GM18861 (cell line): ENCODE data around the gene NLRC5.

Source experiments
- ATAC-seq: cut with Tn5 transposase; IDR thresholded peaks from one replicate; pipeline ENCODE4 v1.9.1; 2021; ENCODE audit not compliant: unreplicated experiment

Gene NLRC5, protein sequence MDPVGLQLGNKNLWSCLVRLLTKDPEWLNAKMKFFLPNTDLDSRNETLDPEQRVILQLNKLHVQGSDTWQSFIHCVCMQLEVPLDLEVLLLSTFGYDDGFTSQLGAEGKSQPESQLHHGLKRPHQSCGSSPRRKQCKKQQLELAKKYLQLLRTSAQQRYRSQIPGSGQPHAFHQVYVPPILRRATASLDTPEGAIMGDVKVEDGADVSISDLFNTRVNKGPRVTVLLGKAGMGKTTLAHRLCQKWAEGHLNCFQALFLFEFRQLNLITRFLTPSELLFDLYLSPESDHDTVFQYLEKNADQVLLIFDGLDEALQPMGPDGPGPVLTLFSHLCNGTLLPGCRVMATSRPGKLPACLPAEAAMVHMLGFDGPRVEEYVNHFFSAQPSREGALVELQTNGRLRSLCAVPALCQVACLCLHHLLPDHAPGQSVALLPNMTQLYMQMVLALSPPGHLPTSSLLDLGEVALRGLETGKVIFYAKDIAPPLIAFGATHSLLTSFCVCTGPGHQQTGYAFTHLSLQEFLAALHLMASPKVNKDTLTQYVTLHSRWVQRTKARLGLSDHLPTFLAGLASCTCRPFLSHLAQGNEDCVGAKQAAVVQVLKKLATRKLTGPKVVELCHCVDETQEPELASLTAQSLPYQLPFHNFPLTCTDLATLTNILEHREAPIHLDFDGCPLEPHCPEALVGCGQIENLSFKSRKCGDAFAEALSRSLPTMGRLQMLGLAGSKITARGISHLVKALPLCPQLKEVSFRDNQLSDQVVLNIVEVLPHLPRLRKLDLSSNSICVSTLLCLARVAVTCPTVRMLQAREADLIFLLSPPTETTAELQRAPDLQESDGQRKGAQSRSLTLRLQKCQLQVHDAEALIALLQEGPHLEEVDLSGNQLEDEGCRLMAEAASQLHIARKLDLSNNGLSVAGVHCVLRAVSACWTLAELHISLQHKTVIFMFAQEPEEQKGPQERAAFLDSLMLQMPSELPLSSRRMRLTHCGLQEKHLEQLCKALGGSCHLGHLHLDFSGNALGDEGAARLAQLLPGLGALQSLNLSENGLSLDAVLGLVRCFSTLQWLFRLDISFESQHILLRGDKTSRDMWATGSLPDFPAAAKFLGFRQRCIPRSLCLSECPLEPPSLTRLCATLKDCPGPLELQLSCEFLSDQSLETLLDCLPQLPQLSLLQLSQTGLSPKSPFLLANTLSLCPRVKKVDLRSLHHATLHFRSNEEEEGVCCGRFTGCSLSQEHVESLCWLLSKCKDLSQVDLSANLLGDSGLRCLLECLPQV (N-terminal part only)

DNA sequence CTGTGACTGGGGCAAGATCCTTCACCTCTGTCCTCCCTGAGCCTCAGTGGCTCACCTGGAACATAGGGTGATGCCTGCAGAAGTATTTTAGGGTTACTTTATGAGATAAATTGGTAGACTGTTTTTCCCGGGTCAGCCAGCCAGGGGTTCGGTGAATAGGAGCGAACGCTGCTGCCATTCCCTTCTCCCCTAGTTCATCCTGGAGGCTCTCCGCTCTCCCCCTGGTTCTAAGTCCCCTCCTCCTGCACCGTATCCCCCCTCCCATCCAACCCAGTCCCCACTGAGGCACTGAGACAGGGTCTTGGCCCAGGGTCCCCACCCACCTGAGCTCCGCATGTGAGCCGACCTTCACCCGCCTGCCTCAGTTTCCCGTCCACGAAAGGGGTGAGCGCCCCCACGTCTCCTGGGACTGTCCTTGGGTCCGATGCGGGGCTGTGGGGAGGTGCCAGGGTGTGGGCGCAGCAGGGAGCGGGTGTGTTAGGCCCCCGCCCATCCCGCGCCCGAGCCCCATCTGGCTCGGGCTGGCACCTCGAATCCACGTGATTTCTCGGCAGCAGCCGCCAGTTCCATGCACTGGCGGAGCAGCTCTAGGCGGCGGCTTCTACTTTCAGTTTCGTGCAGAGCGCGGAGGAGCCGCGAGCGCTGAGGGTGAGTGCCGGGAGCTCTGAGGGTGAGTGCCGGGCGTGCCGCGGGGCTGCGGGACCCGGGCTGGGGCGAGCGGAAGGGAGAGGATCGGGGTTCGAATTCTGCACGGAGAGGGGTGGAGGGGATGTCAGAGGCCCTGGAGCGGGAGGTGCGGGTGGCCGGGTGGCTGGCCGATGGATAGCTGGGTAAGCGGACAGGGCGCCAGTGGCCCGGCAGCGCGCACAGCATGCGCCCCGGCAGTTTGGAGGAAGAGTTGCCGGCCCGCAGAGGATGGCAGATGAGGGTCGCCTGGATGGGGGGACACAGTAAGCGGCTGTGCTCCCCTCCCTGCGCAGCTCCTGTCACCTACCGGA lies at the start of gene NLRC5:
Gene NLRC5, plus strand, starts transcription at position 610 of the 998 bp plus-strand sequence. CDS start 31,156 bp downstream, outside the sequence.
- ATAC-seq = peak; percentile 65

DNA sequence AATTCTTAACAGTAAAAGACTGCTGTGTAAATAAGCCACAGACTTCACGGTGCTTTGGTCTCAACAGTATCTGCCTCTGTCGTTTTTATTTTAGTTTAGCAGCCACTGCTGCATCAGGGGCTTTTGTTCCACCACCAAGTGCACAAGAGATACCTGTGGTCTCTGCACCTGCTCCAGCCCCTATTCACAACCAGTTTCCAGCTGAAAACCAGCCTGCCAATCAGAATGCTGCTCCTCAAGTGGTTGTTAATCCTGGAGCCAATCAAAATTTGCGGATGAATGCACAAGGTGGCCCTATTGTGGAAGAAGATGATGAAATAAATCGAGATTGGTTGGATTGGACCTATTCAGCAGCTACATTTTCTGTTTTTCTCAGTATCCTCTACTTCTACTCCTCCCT lies 49.6 kb upstream of the NLRC5 start:
- no peak for ATAC-seq

DNA sequence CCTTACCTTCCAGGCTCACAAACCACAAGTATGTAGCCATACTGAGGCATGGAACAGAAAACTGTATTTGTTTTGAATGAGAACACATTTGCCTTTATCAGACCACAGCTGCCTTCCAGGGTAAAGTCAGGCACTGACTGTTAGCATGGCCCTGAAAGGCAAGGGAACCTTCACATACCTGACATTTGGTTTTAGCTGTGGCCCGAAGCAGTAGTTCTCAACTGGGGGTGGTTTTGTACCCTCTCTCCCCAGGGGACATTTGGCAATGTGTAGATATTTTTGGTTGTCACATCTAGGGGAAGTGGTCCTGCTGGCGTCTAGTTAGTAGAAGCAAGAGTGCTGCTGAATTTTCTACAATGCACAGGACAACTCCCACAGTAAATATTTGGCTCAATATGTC lies 48.3 kb upstream of the NLRC5 start:
- ATAC-seq = no peak

DNA sequence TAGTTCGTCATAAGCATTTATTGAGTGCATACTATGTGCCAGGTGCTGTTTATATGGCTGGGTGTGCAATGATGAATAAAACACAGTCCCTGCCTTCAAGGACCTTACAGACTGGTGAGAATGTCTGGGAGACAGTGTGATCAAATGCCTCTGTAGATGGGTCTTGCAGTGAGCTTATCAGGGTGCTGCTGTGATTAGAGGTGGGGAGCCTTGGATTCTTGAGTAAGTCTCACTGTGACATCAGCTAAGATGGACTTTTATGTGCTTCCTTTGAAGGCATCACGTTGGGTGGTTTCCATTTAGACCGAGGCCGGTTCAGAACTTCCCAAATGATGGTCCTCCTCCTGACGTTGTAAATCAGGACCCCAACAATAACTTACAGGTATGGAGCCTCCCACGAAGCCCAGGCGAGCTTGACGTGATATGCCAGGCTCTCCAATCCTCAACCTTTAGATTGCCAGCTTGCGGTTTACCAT lies 47.5 kb upstream of the NLRC5 start:
- no peak for ATAC-seq

DNA sequence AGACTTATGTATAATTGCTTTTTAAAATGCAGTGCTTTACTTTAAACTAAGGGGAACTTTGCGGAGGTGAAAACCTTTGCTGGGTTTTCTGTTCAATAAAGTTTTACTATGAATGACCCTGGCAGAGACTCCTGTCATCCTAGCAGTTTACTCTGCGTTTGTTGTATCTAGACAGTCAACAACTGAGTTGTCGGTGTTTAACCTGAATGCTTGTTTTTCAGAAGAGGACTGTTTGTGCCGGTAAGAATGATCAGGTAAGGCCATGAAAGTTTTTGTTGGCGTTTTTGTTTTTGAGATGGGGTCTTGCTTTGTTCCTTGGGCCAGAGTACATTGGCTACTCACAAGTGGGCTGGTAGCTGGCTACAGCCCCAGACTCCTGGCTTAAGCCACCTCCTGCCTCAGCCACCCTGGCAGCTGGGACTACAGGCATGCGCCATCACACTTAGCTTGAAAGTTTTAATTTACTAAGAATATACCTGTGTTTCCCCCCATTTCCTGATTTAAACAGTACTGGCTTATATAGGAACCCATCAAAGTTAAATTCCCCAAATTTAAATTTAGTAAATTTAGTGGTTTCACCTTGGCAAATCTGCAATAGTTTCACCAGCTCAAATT lies 45.5 kb upstream of the NLRC5 start:
- no peak for ATAC-seq

DNA sequence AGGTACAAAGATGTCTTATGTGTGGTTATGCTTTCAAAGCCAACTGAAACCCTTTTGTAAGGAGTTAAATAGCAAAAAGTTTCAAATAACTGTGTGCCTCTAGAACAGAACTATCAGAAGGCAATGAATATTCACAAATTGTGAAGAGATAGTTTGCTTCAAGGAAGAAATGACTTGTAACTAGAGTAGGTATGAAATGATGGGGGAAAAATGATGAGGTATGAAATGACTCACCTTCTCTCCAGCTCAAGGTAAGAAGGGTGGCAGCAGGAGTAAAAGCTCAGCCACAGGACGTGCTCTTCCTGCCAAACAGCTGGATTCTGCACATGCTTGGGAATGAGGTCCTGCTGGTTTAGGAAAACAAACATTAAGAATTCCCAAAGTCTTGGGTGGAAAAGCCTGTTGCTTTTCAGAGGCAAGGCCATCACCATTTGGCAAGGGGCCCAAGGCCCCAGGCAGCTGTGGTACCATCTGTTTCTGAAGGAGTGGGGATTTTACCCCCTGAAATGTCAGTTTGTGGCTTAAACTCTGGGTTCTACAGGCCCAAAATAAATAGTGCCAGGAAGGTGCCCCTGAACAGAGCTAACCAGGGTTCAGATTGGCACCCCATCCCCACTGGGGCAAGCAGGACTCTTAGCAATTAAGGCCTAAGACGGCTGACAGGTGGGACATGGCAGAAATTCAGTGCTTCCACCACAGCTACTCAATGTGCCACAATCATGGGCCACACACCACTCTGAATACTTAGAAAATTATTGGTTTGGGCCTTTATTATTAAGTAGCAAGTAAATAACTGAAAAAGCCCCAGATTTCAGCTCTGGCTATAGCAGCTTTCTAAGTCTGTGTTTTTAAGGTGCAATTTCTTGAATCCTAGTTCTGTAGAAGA lies 44.2 kb upstream of the NLRC5 start:
- ATAC-seq = peak; percentile 41

DNA sequence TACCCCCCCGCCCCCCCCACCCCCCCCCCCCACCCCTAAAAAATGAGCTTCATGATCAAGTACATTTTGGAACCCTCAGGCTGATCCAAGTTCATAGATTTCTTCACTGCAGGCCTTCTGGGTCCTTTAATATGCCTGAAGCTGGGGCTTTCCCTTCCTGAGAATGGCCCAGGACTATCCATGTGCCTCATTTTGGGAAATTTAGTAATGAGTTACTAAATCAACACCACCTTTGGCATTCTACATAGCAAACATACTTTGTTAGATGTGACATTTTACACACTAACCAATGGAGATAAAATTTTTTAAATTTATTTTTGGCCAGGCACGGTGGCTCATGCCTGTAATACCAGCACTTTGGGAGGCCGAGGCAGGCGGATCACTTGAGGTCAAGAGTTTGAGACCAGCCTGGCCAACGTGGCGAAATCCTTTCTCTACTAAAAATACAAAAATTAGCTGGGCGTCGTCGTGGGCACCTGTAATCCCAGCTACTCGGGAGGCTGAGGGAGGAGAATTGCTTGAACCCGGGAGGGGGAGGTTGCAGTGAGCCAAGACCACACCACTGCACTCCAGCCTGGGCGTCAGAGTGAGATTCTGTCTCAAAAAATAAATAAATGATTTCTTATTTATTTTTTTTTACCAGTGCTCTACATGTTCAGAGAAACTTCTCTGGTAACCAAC lies 43.4 kb upstream of the NLRC5 start:
- ATAC-seq = no peak

DNA sequence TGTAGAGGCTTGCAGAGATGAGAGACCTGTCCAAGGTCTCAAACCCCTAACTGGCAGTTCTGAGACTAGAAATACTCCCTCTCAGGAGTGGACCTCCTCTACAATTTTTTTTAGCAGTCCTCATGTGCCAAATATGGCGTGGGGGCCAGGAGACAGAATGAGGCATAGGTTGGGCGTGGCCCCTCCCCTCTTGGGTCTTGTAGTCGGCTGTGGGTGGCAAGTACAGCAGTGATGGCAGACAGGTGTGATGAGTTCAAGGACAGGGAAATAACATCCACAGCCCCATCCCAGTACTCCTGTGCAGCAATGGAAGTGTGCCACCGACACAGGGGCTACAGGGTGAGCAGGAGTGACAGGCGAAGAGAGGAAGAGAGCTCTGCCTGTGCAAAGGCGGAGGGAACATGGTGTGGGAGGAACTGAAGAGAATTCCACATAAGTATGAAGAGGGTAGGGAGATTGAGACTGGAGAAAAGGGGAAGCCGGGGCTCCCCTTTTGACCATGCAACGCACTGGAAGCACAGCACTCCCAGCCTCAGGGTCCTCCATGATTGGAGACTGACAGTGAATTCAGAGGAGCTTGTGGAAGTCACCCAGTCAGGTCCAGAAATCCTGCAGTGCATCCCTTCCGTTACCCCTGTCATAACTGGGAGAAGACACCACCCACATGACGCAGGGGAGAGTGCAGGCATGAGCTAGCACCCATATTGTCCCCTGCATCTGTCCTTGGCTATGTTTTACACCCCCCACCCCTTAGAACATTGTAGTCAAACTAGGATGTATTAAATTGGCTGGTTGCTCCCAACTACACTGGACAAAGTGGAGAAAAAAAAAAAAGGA lies 42.4 kb upstream of the NLRC5 start:
- no peak for ATAC-seq

DNA sequence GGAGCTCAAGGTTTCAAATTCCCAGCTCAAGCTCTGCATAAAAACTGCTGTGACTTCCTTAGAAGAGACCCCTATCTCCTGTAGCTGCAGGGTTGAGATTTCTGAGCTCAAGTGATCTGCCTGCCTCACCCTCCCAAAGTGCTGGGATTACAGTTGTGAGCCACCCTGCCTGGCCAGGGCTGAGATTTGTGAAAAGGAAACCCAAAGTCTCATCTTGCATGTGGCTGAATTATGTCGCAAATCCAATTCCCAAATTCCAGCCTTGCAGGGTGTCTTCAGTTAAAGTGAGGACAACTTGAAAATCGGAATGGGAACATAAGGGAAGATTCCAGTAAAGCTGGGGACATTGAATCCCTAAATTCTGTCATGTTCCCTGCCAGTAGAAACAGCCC lies 41.8 kb upstream of the NLRC5 start:
- no peak for ATAC-seq

DNA sequence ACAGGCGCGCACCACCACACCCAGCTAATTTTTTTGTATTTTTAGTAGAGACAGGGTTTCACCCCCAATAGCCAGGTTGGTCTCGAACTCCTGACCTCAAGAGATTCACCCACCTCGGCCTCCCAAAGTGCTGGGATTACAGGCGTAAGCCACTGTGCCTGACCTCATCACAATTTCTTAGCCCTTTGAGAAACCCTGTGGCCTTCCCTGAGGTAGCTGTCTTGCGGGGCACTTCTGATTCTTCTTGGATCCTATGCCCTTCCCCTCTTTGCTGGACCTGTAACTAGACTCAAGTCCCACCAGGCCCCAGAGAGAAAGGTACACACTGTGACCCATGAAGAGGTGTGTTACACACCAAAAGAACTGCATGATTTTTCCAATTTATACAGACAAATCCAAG lies 41.1 kb upstream of the NLRC5 start:
- ATAC-seq = no peak

DNA sequence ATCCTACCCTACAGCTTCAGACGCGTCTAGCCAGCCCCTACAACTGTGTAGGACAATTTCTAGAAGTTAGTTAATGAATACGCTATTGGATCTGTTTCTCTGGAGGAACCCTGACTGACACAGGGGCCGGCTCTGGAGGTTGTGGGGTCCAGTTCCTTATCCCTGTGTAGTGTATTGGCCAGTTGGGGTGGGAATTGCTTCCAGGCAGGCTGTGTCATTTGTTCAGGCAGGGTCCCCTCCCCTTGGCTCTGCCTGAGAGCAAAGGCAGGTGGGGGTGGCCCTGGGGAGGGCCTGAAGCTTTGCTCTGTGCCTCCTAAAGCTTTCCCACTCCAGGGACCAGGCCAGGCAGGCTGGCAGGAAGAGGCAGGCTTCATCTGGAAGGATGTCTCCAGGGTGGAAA lies 39.3 kb upstream of the NLRC5 start:
- no peak for ATAC-seq

DNA sequence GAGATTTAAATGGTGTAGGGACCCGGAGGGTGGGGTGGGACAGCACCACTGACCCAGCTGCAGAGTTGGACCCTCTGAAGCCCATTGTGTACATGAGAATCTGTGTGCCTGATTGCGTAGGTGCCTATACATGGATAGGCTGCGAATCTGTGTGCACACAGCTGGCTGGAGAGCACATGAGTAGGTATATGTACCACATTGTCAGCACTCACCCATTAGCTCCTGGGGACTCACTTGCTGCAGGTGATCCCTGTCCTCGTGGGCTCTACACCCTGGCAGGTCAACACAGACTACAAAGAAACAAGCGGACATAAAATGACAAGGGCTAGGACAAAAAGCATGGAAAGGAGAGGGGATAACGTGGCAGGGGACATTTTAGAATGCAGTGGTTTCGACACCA lies 38.9 kb upstream of the NLRC5 start:
- ATAC-seq = no peak

DNA sequence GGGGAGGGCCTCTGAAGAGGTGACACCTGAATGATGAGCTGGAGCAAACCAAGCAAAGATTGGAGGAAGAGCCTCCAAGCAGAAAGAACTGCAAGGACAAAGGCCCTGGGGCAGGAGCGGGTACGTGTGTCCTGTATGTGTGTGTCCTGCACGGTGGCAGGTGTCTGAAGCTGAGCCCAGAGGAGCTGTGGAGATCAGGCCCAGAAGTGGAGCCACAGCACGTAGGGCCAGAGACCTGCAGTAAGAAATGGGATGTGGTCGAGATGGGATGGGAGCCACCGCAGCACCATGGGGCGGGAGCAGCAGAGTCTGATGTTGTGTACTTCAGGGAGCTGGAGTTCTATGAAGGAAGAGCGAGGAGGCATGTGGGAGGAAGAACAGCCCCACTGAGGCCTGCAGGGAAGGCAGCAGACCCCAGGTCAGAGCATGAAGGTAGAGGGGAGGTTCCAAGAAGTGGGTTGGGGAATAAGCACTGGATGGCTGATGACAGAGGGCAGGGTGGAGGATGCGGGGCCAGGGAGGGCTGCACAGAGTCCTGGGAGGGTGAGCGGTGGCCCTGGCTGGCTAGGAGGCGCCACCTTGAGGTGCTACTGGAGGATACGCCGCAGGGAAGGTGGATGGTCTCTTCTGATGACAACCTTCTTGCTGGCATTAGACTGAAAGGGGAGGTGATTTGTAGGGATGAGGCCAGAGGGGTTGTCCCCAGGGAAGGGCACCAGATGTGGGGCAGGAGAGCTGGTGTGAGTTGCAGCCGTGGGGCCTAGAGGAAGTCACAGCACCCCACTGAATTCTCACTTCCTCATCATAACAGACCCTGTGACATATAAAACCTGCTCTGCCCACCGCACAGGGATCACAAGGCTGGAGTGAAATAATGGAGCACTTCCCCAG lies 38.2 kb upstream of the NLRC5 start:
- ATAC-seq = peak; percentile 51

DNA sequence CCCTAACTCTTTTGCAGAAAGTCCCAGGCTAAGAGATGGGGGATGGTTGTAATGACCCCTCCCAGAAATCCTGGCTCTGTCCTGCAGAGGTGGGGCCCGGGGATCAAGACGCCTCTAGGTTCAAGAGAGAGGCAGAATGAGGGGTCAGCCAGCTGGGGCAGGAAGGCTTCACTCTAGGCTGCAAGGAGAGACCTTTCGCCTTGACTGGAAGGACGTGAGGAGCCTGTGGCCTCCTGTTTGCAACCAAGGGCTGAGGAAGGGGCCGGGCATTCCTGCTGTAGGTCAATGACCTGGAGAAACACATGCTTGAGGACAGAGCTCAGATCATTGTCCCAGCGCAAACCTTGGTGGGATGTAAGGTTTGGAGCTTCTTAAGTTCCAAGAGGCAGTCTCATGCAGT lies 36.4 kb upstream of the NLRC5 start:
- ATAC-seq = no peak

DNA sequence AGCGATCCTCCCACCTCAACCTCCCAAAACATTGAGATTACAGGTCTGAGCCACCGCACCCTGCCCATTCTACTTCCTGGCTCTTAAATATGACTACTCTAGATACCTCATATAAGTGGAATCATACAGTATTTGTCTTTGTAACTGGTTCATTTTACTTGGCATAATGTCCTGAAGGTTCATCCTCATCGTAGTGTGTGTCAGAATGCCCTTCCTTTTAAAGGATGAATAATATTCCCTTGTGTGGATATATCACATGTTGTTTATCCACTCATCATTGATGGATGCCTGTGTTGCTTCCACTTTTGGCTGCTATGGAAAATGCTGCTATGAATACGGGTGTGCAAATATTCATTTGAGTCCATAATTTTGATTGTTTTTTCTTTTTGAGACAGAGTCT lies 33.3 kb upstream of the NLRC5 start:
- no peak for ATAC-seq

DNA sequence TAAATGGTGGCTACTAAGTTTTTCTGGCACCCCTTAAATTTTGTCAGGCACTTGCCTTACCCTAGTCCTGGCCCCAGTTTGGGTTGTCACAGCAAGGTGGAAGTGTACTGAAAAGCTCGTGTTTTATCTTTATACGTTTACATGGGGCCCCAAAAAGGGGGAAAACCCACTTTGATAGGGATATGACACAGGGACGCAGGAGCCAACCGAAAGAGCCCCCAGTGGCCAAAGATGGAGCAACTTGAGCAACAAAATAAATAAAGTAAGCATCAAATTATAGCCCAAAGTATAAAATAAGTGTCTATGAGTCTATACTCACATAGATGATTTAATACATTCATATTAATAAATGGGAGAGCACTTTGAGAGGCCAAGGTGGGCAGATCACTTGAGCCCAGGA lies 32.6 kb upstream of the NLRC5 start:
- ATAC-seq = no peak
